Measurements from ENCODE around the gene RBMS2. TPM values are rescaled to one million over a fixed set of nuclear protein-coding genes. Genes with fewer than 3 reads are reported as not detected.

Gene RBMS2
- total RNA-seq, 1 experiment from 2014 or later, result 62.7 TPM

- Mint-ChIP-seq H3K4me1 (ENCODE audit: insufficient read depth, unreplicated experiment) (peaks cover 5% of the 10 kb centered on the region), H3K4me3 (ENCODE audit: unreplicated experiment) (no peak overlapping the region), H3K27me3 (ENCODE audit: insufficient read depth, unreplicated experiment) (no peaks in the 10 kb centered on the region), H3K9me3 (ENCODE audit: unreplicated experiment) (no peaks in the 10 kb centered on the region), H3K36me3 (ENCODE audit: insufficient read depth, unreplicated experiment) (peaks cover 95% of the 10 kb centered on the region), H3K27ac (ENCODE audit: low read depth, unreplicated experiment) (no peak overlapping the region)
- TF ChIP-seq, protein P1, sequence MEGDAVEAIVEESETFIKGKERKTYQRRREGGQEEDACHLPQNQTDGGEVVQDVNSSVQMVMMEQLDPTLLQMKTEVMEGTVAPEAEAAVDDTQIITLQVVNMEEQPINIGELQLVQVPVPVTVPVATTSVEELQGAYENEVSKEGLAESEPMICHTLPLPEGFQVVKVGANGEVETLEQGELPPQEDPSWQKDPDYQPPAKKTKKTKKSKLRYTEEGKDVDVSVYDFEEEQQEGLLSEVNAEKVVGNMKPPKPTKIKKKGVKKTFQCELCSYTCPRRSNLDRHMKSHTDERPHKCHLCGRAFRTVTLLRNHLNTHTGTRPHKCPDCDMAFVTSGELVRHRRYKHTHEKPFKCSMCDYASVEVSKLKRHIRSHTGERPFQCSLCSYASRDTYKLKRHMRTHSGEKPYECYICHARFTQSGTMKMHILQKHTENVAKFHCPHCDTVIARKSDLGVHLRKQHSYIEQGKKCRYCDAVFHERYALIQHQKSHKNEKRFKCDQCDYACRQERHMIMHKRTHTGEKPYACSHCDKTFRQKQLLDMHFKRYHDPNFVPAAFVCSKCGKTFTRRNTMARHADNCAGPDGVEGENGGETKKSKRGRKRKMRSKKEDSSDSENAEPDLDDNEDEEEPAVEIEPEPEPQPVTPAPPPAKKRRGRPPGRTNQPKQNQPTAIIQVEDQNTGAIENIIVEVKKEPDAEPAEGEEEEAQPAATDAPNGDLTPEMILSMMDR (IDR thresholded peaks at IDR 0.05; ENCODE audit: unreplicated experiment), result no peak
- BruUV-seq (replicated peaks), result no TSS peak
- CTCF ChIA-PET, result interaction anchor here (1.7 kb wide), 1 partner anchor 12 kb away, joined by 4 read pairs; no protein-coding TSS in a partner anchor
- POLR2A ChIA-PET, result interaction anchor here (0.8 kb wide), 1 partner anchor 18 kb away, joined by 3 read pairs; no protein-coding TSS in a partner anchor
- intact Hi-C loops (cut with micrococcal nuclease), result no loop called here
- DNase-seq (ENCODE audit: unreplicated experiment), result no peak
Measured at GRCh38 chr12:56616244-56616643, 94.6 kb downstream of the RBMS2 start.

DNA sequence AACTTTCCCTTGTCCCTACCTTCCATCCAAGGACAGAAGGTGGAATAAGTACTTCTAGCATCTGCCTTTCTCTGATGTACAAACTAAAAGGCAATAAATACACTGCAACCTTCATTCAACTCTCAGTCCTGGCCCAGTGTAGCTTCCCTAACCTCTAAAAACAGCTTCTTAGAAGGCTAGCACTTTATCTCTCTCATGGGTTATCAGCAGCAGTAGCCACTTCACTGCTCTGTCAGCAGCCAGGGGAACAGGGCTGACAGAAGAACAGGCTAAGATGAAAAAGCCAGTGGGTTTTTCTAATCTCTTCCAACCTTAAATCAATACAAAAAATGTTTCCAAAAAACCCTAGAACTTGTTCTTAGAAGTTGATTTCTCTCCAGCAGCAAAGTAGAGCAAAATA, 95.3 kb downstream of the RBMS2 start:
- Mint-ChIP-seq H3K4me1 (ENCODE audit: insufficient read depth, unreplicated experiment) (peaks cover 5% of the 10 kb centered on the region), H3K27ac (ENCODE audit: low read depth, unreplicated experiment) (no peak overlapping the region), H3K9me3 (ENCODE audit: unreplicated experiment) (no peaks in the 10 kb centered on the region), H3K27me3 (ENCODE audit: insufficient read depth, unreplicated experiment) (no peaks in the 10 kb centered on the region), H3K4me3 (ENCODE audit: unreplicated experiment) (no peak overlapping the region), H3K36me3 (ENCODE audit: insufficient read depth, unreplicated experiment) (peaks cover 94% of the 10 kb centered on the region)
- intact Hi-C loops (cut with micrococcal nuclease), result no loop called here
- ChIA-PET CTCF (interaction anchor here (1.7 kb wide), 1 partner anchor 11 kb away, joined by 4 read pairs; no protein-coding TSS in a partner anchor), POLR2A (interaction anchor here (0.5 to 0.8 kb wide), 2 partner anchors 17 to 467 kb away, joined by 3 to 4 read pairs; no protein-coding TSS in a partner anchor)
- DNase-seq (ENCODE audit: unreplicated experiment), result no peak
- no TSS peak for BruUV-seq (replicated peaks)
- TF ChIP-seq, protein P1 (IDR thresholded peaks at IDR 0.05; ENCODE audit: unreplicated experiment), result no peak

DNA sequence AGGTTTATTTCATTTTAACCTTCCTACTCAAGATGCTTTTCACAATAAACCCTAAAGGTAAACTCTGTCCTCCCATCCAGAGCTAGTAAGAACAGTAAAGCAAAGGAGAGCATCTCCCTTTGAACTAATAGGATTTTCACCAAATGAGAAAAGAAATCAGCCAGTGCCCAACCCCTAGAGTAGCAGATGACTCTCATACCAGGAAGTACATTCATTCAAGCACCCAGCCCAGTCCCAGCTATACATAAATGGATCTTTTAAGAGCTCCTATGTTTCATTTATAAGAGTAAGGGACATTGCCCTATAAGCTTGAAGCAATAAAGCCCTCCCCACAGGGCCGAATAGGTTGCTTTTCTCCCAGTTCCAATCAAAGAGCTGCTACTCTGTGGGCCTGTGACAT, 100.9 kb downstream of the RBMS2 start:
- H3K4me1 Mint-ChIP-seq (ENCODE audit: insufficient read depth, unreplicated experiment), result peaks cover 10% of the 10 kb centered on the region
- intact Hi-C loops (cut with micrococcal nuclease), result no loop called here
- TF ChIP-seq, protein P1 (IDR thresholded peaks at IDR 0.05; ENCODE audit: unreplicated experiment), result no peak
- ChIA-PET CTCF (interaction anchor here (0.9 to 1.3 kb wide), 3 partner anchors 13 to 126 kb away, joined by 3 to 4 read pairs (median 3); no protein-coding TSS in a partner anchor), POLR2A (interaction anchor here (0.6 to 2.8 kb wide), 6 partner anchors 10 to 128 kb away, joined by 3 to 9 read pairs (median 4); partner anchors contain the start of gene RBMS2)
- H3K9me3 Mint-ChIP-seq (ENCODE audit: unreplicated experiment), result no peaks in the 10 kb centered on the region
- H3K27ac Mint-ChIP-seq (ENCODE audit: low read depth, unreplicated experiment), result no peak overlapping the region
- DNase-seq (ENCODE audit: unreplicated experiment), result no peak
- H3K27me3 Mint-ChIP-seq (ENCODE audit: insufficient read depth, unreplicated experiment), result no peaks in the 10 kb centered on the region
- peaks cover 79% of the 10 kb centered on the region for H3K36me3 Mint-ChIP-seq (ENCODE audit: insufficient read depth, unreplicated experiment)
- no peak overlapping the region for H3K4me3 Mint-ChIP-seq (ENCODE audit: unreplicated experiment)
- no TSS peak for BruUV-seq (replicated peaks)

DNA sequence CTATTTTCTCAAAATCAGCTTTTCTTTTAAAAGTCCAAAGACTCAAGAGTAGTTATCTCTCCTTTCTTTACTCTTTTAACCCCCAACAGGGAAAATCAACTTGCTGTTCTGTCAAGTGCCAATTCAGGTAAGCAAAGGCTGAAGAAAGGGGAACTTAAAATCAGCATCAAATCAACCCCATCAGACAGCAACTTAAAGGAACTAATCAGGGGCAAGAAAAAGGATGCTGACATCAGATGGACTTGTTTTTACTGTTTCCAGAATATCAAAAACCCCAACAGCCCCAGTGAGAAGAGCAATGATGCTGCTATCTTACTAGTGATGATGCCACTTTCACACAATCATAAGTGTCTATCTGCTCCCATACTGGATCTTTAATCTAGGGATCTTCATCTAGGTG, 105.1 kb downstream of the RBMS2 start:
- BruUV-seq (replicated peaks), result TSS peak; percentile 3
- intact Hi-C loops (cut with micrococcal nuclease), result no loop called here
- ChIA-PET POLR2A (interaction anchor here (0.7 to 4.2 kb wide), 4 partner anchors 9 to 18 kb away, joined by 3 to 34 read pairs (median 5); partner anchors contain the start of gene ATP5F1B), CTCF (interaction anchor here (3.8 to 5.6 kb wide), 2 partner anchors 9 to 113 kb away, joined by 20 to 45 read pairs; no protein-coding TSS in a partner anchor)
- Mint-ChIP-seq H3K4me3 (ENCODE audit: unreplicated experiment) (no peak overlapping the region), H3K36me3 (ENCODE audit: insufficient read depth, unreplicated experiment) (peaks cover 50% of the 10 kb centered on the region), H3K9me3 (ENCODE audit: unreplicated experiment) (no peaks in the 10 kb centered on the region), H3K27me3 (ENCODE audit: insufficient read depth, unreplicated experiment) (no peaks in the 10 kb centered on the region), H3K27ac (ENCODE audit: low read depth, unreplicated experiment) (no peak overlapping the region), H3K4me1 (ENCODE audit: insufficient read depth, unreplicated experiment) (peaks cover 24% of the 10 kb centered on the region)
- TF ChIP-seq, protein P1 (IDR thresholded peaks at IDR 0.05; ENCODE audit: unreplicated experiment), result no peak
- DNase-seq (ENCODE audit: unreplicated experiment), result no peak

Measured in MCF 10A (cell line).